Measurements from ENCODE around the gene DGKG. TPM values are rescaled to one million over a fixed set of nuclear protein-coding genes. Genes with fewer than 3 reads are reported as not detected.

The DGKG gene
- total and polyA plus RNA-seq, 9 of the 15 experiments (the other 6 are each of a cell fraction or from before 2014, with no cell fraction given), result 0.01 to 0.36 (median 0.15) TPM

GRCh38 chr3:186223476-186223875 lies 138.6 kb downstream of the DGKG start:
- no peaks in the 10 kb centered on the region for H3K79me2 ChIP-seq (ENCODE audit: control insufficient read depth, insufficient read depth, low read length)
- no TSS peak for BruUV-seq (replicated peaks)
- ATAC-seq (no peak), DNase-seq (ENCODE audit: extremely low read depth in 1 of 4, low spot score in 3 of 4) (no peak), FAIRE-seq (no peak)
- H3K4me2 ChIP-seq (ENCODE audit: insufficient read depth, low read length), result no peak overlapping the region
- WGBS (ENCODE audit: insufficient coverage, low coverage, missing lambda C conversion rate), result 3% methylated on average over 5 of the region's 5 CpGs
- peaks cover 45 to 61% of the 10 kb centered on the region in 2 experiments for H3K27me3 ChIP-seq (ENCODE audit: control insufficient read depth in 2 of 2, insufficient read depth in 2 of 2, low read length in 2 of 2)
- ChIA-PET POLR2A (no interaction called here), CTCF (ENCODE audit: low intra/inter-chr PET ratio) (no interaction called here)
- H2AFZ ChIP-seq (ENCODE audit: low read depth, low read length), result no peak overlapping the region
- no peak overlapping the region for H3K27ac ChIP-seq (ENCODE audit: extremely low read depth, low read depth, low read length)
- H3K4me1 ChIP-seq (replicated peaks in 1 of 2; ENCODE audit: control insufficient read depth in 2 of 2, insufficient read depth in 2 of 2, low read length in 2 of 2), result no peaks in the 10 kb centered on the region; a peak in 1 of 5 replicates
- no peak for TF ChIP-seq NFXL1 (CRISPR knock-in tag; IDR thresholded peaks at IDR 0.05)
- TF ChIP-seq MBD1 (CRISPR knock-in tag; IDR thresholded peaks at IDR 0.05), result no peak
- no peak for TF ChIP-seq E4F1 (CRISPR knock-in tag; IDR thresholded peaks at IDR 0.05; ENCODE audit: borderline replicate concordance)
- TF ChIP-seq PHB (CRISPR knock-in tag; IDR thresholded peaks at IDR 0.05), result no peak
- TF ChIP-seq CXXC5 (CRISPR knock-in tag; IDR thresholded peaks at IDR 0.05), result no peak
- TF ChIP-seq RAD51 (IDR thresholded peaks at IDR 0.05; ENCODE audit: borderline replicate concordance, low read depth), result no peak
- TF ChIP-seq PTRF (tag; IDR thresholded peaks at IDR 0.05), result no peak
- TF ChIP-seq SUPT5H (IDR thresholded peaks at IDR 0.05), result no peak
- TF ChIP-seq ZNF253 (CRISPR knock-in tag; conservative IDR thresholded peaks at IDR 0.05), result no peak
- TF ChIP-seq ZNF146 (CRISPR knock-in tag; IDR thresholded peaks at IDR 0.05; ENCODE audit: unreplicated experiment), result no peak
- TF ChIP-seq SMAD2 (IDR thresholded peaks at IDR 0.05; ENCODE audit: low read depth, low read length), result no peak
- TF ChIP-seq DEAF1 (CRISPR knock-in tag; IDR thresholded peaks at IDR 0.05), result no peak
- TF ChIP-seq ZNF395 (CRISPR knock-in tag; IDR thresholded peaks at IDR 0.05), result no peak
- no peak for TF ChIP-seq MTA3 (IDR thresholded peaks at IDR 0.05; ENCODE audit: borderline replicate concordance)
- no peak overlapping the region for H3K4me3 ChIP-seq
- H3K9me3 ChIP-seq (replicated peaks; ENCODE audit: control insufficient read depth, insufficient read depth, low read depth, low read length), result no peaks in the 10 kb centered on the region
- in situ Hi-C loops (cut with MboI), result no loop called here
- H3K36me3 ChIP-seq (ENCODE audit: control insufficient read depth, insufficient read depth, low read length), result no peaks in the 10 kb centered on the region
- H3K9me1 ChIP-seq (ENCODE audit: control insufficient read depth, insufficient read depth, low read length), result no peaks in the 10 kb centered on the region
- intact Hi-C loops (cut with micrococcal nuclease), result no loop called here
- no peaks in the 10 kb centered on the region for H4K20me1 ChIP-seq (replicated peaks; ENCODE audit: control insufficient read depth, insufficient read depth, low read length)
- H3K9ac ChIP-seq (ENCODE audit: insufficient read depth in 1 of 2, low read depth in 2 of 2, low read length in 2 of 2), result no peak overlapping the region
